HG03558 (cell line): ENCODE data around the gene TCF7L2.

Experiments
- ATAC-seq: cut with Tn5 transposase; IDR thresholded peaks from one replicate; pipeline ENCODE4 v1.9.1; 2021; ENCODE audit warnings: moderate number of reproducible peaks; ENCODE audit not compliant: unreplicated experiment; ENCODE audit errors: extremely low read depth

TCF7L2 gene

DNA sequence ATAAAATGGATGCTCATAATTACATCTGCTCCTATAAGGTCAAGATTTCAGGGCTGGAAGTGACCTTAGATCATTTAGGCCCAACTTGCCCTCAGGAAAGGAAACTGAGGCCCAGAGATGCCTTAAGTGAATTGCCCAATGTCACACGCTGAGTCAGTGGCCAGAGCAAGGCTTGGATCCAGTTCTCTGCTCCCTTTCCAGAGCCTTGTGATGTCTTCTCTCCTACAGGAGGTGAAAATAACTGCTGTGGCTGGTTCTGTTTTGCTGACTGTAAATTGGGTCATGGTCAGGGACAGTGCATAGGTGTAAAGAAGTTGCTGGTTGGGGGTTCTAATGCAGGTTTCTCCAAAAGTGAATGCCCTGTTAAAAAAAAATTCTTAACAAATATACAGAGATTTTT, 91.3 kb downstream of the TCF7L2 start:
- ATAC-seq, result no peak

DNA sequence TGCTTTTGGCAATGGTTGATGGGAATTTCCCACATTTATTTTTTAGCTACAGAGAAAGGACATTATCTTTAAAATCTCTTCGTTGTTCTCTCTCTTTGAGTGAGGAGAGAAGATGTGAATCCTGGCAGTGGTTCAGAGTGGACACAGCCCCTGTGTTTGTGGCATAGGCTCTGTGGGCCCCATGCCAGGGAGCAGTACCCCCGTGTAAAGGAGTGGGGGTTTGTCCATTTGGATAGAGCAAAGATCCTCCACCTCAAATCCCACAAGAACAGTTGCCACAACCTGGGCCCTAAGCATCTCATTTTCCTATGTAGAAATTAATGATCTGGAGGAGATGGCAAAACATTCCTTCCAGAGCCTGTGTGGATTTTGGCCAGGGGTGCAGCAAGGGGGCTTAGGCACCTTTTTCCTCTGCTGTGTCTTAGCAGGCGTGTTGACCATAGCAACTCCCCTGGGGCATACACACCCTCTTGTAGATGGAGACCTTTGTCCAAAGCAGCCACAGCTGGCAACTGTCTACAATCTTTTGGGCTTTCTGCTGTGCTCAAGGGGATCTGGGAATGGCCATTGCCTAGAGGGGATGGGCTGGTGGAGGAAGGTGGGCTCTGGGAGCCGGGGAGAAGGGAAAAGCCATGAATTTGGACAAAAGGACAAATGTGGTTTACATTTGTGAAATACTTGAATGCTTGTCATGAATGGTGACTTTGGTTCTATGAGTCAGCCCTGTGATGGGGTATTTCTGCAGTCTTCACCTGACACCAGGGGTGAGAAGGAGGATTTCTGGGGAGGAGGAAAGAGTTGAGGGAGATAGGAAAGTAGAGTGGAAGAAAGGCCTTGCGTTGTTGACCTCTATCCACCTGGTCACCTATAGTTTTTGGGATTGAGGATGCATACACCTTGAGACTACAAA, 92.0 kb downstream of the TCF7L2 start:
- no peak for ATAC-seq

DNA sequence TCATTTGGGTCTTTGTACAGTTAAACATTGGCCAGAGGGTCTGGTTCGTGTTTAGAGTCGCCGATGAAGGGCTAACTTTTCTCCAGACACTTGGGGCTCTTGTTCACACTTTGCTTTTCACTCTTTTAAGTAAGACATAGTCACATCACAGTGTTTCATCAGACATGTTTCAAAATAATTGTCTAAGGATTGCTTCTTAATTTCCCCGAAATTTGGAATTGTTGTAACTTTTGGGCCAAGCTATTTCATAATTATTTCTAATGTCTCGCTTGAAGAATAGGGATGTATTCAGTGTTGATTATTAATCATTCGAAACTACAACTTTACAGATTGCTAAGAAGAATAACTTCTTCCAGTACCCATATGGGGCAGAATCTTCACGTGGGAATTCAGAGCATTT, 92.8 kb downstream of the TCF7L2 start:
- no peak for ATAC-seq

DNA sequence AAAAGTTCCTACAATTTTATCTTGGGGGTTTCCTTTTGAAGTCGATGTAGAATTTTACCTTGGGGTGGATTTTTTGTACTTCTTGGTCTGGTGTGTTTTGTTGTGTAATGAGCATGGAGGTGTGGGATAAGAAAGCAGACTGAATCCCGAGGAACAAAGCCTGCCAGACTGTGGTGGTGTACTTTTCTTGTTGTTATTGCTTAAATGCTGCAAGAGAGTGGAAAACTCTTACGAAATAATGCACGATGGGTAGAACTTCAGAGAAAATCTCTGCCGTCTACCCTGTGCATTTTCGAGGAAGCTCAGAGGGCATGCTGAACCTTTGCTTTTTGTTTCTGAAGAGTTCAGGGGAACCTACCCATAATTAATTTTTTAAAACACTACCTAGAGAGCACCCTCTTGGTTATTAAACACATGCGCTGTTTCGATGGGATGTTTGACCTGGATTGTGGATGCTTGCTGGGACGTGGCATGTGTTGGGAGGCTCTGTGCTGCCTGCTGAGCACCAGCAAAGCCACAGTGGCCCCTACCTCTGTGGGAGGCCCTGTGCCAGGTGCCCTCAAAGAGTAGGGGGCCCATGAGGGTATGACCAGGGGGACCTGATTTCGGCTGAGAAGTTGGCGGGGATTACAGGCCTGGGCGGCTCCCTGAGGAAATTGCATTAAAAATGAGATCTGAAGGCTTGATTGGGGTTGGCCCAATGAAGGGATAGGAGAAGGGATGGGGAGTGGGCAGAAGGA, 94.1 kb downstream of the TCF7L2 start:
- ATAC-seq, result no peak

DNA sequence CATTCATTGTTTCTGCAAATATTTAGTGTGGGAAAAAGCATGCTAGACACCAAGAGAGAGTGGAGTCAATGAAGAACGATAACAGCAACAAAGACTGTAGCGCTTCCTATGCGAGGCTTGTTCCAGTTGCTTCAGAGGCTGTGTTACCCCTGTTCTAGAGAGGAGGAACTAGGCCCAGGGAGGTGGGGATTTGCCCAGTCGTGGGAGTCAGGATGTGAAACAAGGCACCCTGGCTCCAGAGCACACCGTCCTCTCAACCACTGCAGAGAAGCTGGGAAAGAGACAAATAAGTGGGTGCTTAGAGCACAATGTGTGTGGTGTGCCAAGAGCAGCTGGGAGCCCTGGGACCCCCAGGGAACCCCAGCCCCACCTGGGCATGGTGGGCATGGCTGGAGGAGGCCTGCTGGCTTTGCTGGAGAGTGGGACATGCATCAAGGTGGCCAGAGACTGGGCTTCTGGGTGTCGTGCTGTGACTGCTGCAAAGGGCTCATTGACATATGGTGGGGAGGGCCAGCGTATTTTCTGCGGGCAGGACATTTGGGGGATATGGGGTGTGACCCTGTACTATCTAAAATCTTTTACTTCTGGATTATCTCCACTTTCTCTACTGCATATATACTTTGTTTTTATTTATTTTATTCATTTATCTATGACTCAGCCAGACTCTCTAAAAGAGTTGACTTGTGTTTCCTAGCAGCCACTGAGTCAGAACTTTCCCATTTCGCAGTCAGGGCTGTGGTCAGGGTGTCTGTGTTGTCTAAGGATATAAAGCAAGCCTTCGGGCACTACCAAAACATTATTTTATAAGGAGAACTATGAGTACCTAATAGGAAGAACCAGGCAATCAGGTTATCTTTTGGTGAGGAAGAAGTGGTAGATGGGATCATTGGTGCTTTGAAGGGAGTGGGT, 95.4 kb downstream of the TCF7L2 start:
- ATAC-seq, result no peak

DNA sequence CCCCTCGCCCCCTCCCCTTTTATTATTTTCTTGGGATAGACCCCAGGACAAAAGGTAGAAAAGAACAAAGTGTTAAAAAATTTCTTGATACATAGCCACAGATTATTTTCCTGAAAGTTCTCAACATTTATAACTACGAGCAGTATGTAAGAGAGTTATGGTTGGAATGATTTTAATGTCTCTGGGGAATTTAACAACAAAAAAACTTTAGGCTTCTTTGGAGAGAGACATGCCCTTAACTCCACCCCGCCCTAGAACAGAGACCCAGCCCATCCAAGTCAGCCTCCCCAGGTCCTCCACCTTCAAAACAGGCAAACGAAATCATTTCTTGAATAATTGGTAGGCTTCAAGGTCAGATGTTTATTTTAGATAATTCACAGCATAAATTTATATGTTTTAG, 97.1 kb downstream of the TCF7L2 start:
- no peak for ATAC-seq

DNA sequence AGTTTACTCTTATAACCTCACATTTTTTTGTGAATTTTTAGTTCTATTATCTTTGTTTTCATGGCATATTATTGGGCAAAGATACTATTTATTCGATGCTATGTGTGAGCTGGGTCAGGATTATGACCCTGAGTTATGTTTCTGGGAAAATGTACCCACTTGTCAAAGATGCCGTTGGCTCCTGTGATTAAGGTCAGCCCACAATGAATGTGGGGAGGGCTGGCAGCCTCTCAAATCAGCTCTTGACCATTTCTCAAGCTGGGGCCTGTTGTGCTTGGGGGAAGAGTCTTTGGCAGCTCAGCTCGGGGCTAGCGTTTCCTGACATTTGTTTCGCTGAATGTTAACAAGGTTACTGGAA, 97.5 kb downstream of the TCF7L2 start:
- no peak for ATAC-seq

DNA sequence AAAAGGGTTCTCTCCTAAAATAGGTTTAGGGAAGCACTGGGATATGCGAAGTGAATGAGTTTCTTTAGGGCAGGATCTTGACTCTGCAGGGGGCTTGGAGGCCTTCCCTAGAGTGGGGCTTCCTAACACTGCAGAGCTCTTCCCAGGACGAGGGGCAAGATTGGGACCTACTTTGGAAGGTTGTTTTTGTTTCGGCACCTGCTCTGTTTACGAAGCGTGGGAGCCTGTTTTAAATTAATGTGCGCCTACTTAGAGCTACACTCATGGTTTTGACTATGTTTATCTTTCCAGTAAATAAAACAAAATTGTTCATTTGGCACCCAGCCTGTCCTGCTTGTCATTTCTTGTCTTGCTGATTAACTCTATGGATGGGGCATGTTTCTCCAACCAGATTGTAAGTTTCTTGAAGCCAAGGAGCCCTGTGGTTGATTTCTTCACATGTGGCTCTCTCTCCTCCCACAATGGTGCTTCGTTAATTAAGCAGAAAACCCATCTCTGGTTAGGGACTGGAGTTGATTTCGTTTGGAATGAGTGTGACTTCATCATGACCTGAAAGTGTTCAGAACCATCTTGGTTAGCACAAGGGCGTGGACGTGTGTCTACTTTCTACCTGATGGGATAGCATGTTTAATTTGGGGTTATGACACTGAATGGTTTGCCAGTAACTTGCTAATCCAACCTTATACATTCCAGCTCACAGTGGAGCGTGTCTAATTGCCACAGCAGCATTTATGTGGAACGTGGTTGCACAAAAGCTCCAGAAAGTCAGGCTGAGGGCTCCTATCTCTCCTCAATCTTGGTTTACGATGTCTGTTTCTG, 98.1 kb downstream of the TCF7L2 start:
- no peak for ATAC-seq

DNA sequence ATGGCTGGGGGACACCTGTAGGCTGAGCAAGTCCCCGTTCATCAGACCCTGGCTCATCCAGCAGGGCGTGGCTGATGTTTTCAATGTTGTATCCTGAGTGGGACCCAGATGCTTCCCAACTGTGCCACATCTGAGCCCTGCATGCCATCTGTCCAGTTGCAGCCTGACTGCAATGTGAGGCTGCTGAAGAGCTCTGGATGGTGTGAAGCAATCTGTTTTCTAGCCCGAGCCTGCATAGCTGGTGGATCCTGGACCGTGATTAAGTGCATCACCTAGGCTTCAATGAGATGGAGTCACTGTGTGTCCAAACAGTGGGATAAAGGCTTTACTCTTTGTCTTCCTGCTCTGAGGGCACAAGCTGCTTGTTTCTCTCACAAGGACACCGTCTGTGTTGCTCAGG, 99.8 kb downstream of the TCF7L2 start:
- no peak for ATAC-seq

DNA sequence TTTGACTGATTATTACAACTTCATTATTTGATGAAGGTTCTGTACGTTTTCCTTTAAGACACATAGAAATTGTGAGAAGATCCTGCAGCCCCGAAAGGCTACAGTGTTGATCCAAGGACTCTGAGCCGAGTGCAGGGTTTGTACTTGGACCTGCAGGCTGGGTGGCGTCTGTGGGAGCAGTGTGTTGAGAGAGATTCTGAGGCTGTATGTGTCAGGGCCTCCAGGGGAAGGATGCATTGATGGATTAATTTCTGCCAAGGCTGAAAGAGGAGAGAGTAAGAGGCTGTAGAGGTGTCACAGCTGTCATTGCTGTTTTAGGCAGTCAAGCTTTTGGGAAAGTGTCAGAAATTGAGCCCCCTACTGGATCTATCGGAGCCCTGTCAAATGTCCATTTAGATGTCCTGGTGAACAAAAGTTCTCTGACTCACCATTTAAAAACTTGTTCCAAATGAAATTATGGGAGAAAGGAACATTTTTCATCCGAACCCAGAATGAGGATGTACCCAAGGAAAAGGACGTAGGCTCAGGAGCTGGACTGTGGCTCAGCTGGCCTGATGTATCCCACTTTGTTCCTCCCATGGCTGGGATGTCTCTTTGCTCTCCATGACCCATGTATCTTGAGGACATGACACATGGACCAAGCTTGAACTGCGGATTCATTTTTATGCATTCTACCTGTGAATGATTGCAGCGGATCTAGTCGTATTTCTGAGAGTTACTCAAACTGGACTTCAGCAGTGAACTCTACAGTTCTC, 102.2 kb downstream of the TCF7L2 start:
- no peak for ATAC-seq

DNA sequence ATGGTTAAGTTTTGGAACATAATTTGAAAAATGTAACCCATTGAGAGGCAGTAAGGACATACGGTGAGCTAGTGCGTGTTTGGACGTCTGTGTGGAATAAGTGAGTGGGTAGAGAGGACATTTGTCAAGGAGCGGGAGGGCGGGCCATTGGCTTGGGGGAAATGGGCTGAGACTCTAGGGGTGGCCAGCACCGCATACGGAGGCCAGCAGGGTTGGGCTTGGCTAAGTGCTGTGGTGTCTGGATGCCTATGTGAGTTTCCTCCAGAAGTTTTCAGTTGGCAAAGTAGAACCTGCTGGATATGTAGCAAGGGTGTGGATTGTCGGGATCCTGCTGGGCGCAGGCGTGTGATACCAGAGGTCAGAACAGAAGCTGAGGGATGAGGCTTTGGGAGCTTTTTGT, 103.0 kb downstream of the TCF7L2 start:
- ATAC-seq, result no peak

DNA sequence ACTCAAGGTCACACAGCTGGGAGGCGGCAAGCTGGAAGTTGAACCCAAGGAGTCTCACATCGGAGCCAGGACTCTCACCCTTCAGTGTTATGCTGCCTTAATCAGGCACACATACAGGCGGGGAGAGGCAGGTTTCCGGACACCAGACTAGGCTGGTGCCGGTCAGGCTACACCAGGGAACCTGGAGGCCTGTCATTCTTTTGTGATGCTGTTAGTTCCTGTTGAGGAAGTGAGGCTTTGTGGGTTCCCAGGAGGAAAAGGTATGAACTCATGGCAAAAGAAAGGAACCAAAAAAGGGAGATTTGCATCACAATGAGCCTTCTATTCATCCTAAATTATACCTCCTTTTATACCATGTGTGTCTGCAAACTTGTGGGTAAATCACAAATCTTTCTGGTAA, 103.8 kb downstream of the TCF7L2 start:
- no peak for ATAC-seq

DNA sequence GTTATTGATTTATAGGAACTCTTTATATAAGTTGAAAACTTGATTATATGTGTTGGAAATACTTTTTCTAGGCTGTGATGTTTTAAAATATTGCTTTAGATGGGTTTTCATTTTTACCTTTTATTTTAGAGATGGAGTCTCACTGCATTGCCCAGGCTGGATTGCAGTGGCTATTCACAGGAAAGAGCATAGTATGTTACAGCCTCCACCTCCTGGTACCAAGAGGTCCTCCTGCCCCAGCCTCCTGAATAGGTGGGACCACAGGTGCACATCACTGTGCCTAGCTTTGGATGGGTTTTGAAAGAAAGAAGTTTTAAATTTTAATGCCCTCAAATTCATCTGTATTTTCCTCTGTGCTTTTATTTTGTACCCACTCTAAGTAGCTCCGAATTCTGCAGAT, 105.4 kb downstream of the TCF7L2 start:
- no peak for ATAC-seq

DNA sequence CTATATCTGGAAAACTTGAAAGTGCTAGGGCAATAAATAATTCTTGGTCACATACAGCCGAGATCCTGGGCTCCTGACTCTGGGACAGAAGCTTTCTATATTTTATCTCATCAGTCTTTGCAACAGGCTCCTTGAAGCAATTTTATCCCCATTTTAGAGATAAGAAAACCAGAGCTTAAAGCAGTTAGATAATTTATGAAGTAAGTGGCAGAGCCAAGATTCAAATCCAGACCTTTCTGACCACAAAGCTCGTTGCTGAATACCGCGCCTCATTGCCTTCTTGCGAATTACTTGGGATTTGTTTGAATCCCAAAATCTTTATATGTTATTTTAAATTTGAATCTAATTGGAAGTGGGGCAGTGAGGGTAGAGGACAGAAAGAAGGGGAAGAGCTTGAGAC, 106.0 kb downstream of the TCF7L2 start:
- no peak for ATAC-seq

DNA sequence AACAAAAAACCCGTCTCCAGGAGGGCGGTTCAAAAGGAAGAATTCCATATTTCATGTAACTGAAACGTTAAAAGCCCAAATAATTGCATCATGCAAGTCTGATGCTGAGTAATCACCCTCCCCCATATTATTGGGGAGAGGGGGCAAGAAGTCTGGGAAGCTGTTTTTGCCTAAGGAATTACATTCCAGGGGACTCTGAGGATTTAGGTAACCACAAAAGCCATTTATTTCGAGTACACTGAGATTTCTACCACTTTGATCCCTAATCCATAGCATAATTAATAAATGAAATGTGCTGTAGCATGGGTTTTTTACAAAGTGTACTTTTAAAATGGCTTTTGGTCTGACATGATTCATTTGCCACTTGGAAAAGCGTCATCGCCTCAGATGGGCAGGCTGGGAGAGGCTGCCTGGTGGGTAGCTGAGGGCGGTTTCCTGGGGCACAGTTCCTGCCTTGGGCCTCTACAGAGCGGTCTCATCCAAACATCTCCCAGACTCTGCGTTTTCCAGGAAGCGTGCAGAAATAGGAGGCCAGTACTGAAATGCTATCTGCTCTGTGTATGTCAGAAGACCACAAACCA, 106.5 kb downstream of the TCF7L2 start:
- no peak for ATAC-seq

DNA sequence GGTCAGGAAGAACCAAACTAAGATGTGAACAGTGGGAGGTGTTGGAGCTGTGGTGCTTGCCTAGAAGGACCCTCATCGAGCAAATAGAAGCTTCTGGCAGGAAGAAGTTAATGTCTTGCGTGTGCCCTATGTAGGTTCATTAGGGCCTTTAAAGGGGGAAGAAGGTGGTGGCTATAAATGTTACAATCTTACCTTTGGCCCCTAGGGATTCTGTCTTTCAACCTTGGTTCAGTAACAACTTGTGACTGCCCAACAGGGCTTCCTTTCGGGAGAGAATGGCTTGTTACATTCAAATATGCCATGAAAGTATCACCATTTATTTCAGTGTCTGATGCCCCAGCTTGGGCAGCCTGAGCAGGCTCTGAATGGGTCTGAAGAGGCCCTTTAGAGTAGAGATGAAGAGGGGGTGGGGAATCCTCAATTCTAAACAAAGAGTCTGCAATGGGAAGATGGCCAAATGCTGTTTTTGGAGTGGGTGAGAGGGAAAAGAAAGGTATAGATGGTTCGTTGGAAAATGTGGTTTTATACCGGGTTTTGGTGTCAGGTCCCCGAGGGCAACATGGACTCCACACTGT, 108.0 kb downstream of the TCF7L2 start:
- no peak for ATAC-seq

DNA sequence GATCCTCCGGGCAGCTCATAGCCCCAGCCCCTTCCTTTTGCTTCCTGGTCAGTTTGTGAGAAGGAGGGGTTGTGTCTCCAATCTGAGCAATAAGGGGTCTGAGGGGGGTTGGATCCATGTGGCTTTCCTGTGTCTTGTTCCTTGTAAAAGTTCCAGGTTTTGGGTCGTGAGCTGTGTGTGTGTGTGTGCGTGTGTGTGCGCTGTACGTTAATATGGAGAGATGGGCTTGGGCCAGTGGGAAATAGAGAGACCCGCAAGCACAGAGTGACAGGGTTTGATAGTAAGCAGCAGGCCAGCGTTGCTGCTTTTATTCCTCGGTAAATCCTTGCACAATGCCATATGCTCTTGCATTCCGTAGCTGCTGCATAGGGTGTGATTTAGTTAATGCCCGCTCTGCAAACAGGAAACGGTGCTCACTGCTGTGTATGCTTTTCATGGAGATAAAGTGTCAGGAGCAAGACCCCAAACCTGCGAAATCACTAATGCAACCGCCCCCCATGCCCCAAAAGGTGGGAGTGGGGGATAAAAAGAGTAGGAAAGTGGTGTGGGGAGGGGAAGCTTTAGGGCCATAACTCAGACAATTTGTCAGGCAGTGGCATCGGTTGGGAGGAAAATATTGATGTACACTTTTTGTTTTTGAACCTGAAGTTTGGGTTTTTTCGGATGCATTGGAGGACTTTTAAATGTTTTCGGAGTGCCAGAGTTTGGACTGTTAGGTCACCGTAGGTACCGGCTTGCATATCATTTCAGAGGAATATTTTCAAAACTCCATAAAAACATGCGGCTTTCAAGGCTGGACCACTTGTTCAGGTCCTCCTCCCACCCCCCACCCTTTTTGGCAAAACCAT, 108.7 kb downstream of the TCF7L2 start:
- no peak for ATAC-seq

DNA sequence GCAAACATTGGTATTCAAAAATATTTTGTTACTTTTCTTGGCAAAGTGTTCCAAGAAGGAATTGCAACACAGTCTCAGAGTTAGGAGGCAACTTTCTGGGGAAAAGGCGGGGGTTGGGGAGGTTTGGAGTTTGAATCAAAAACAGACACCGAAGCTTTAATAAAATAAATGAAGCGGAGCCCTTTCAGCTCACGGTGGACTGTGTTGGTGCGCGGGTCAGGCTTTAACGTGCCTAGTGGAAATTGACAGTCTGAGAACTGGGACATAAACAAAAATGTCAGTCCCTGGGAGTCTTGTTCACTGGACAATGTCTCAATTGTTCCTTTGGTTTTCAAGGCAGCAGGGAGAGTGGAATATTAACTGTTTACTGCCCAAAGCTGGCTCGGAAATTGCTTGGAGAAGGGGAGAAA, 109.3 kb downstream of the TCF7L2 start:
- ATAC-seq, result no peak
